ENCODE results near the gene CLCN6. TPM values are rescaled to one million over a fixed set of nuclear protein-coding genes. Genes with fewer than 3 reads are reported as not detected.

The CLCN6 gene
- total RNA-seq, 4 donors from 2014 or later: 14.4 to 20.4 (median 18.0) TPM

DNA sequence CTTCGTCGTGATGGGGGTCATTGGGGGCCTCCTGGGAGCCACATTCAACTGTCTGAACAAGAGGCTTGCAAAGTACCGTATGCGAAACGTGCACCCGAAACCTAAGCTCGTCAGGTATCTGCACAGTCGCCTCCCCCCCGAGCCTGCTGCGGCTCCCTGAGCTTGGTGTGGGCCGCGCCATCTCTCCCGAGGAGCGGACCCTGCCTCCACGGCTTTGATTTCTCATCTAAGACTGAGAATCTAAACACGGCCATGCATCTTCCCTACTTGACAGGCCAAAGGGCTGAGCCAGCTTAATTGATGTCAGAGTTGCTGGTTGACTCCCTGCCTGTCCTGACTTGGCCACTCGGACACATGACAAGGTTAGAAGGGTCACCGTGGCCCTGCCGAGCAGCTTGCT, 22.5 kb downstream of the CLCN6 start:
- TF ChIP-seq, protein P1, sequence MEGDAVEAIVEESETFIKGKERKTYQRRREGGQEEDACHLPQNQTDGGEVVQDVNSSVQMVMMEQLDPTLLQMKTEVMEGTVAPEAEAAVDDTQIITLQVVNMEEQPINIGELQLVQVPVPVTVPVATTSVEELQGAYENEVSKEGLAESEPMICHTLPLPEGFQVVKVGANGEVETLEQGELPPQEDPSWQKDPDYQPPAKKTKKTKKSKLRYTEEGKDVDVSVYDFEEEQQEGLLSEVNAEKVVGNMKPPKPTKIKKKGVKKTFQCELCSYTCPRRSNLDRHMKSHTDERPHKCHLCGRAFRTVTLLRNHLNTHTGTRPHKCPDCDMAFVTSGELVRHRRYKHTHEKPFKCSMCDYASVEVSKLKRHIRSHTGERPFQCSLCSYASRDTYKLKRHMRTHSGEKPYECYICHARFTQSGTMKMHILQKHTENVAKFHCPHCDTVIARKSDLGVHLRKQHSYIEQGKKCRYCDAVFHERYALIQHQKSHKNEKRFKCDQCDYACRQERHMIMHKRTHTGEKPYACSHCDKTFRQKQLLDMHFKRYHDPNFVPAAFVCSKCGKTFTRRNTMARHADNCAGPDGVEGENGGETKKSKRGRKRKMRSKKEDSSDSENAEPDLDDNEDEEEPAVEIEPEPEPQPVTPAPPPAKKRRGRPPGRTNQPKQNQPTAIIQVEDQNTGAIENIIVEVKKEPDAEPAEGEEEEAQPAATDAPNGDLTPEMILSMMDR (IDR thresholded peaks at IDR 0.05): no peak
- ATAC-seq (ENCODE audit: low FRiP score) (no peak), DNase-seq (ENCODE audit: low spot score) (no peak)

DNA sequence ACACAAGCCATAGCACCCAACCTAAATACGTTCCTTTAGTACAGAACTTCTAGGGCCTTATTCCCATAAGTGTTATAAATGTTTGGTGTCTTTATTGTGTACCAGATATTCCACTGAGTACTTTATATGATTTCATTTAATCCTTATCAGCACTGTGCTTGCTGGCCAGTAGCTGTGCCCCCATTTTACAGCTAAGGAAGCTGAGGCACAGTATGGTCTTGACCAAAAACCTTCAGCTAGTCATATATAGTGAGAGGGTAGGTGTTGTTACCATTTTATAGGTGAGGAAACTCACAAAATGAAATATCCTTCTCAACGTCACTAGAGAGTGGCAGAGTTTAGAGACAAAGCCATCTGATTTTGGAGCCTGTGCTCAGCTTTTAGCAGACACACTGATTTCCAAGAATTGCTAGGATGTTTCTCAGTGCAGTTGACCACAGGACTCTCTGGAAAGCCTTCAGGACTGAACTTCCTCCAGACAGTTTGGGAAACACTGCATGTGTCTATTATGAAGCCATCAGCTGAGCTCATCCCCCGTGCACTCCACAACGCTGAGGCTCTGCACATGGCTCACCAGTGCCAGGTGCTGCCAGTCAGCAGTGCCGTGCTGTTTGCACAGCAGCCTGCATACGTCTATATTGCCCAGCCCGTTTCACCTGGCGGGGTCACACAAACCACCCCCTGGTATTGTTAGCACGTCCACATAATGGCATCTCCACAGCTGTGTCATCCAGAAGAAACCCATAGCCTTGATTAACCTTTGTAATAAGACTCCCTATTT, 26.1 kb downstream of the CLCN6 start:
- DNase-seq (ENCODE audit: low spot score) (no peak), ATAC-seq (ENCODE audit: low FRiP score) (no peak)
- TF ChIP-seq, protein P1 (IDR thresholded peaks at IDR 0.05): no peak

GRCh38 chr1:11833497-11833896, 27.5 kb downstream of the CLCN6 start:
- ATAC-seq (ENCODE audit: low FRiP score): no peak
- no peak for DNase-seq (ENCODE audit: low spot score)
- TF ChIP-seq, protein P1 (IDR thresholded peaks at IDR 0.05): no peak

DNA sequence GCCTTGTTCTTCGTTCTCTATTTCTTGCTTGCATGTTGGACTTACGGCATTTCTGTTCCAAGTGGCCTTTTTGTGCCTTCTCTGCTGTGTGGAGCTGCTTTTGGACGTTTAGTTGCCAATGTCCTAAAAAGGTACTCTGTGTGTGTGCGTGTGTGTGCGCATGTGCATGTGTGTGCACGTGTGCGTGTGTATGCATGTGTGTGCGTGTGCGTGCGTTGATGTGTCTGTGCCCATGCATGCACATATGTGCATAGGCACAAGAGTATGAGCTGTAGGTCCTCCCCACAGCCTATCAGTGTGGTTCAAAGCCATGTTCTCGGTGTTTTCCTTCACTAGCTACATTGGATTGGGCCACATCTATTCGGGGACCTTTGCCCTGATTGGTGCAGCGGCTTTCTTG, 27.9 kb downstream of the CLCN6 start:
- TF ChIP-seq, protein P1 (IDR thresholded peaks at IDR 0.05): no peak
- no peak for ATAC-seq (ENCODE audit: low FRiP score)
- no peak for DNase-seq (ENCODE audit: low spot score)

- DNase-seq (ENCODE audit: low spot score): no peak
- no peak for ATAC-seq (ENCODE audit: low FRiP score)
- TF ChIP-seq, protein P1 (IDR thresholded peaks at IDR 0.05): no peak
Measured at GRCh38 chr1:11835441-11836225, 29.6 kb downstream of the CLCN6 start.

DNA sequence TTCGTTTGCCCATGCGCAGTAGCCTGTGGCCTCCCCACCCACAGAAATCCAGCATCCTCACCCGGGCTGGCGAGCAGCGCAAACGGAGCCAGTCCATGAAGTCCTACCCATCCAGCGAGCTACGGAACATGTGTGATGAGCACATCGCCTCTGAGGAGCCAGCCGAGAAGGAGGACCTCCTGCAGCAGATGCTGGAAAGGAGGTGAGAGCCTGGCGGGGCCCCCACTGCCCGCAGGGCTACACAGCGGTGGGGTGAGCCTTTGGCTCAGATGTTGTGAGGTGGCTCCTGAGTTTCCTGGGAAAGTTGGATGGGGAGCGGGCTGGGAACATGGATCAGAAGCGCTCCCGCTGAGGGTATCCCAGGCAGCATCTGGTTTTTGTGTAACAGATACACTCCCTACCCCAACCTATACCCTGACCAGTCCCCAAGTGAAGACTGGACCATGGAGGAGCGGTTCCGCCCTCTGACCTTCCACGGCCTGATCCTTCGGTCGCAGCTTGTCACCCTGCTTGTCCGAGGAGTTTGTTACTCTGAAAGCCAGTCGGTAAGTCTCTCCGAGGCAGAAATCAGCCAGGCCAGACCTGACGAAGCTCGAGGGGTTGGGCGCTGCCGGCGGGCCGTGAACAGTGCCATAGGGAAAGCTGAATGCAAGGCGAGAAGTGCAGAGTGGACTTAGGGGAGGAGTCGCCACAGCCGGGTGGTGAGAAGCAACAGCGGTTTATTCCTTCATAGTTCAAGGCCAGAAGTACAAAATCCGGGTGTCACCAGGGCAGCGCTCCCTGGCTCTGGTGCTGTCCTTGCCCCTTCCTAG, 31.2 kb downstream of the CLCN6 start:
- TF ChIP-seq, protein P1 (IDR thresholded peaks at IDR 0.05): no peak
- DNase-seq (ENCODE audit: low spot score) (no peak), ATAC-seq (ENCODE audit: low FRiP score) (no peak)
